Endothelial cell of umbilical vein (primary cell): Measurements from ENCODE around the gene CDH7.

Source experiments
- CTCF ChIP-seq, 2 donors: IDR thresholded peaks; 1 replicate in 1 of 2; 2 replicates in 1 of 2; pipeline ENCODE4 v1.5.1; 2011; ENCODE audit warnings: low read length in 2 of 2, mild to moderate bottlenecking in 2 of 2, moderate library complexity in 2 of 2, control low read depth in 1 of 2, inconsistent platforms in 1 of 2, low read depth in 1 of 2; ENCODE audit not compliant: insufficient read depth in 1 of 2; ENCODE audit errors: extremely low read depth in 1 of 2
- EZH2 ChIP-seq: IDR thresholded peaks from 2 replicates; pipeline ENCODE4 v1.6.1; 2012; ENCODE audit warnings: borderline replicate concordance, low read depth, mild to moderate bottlenecking, moderate library complexity, low read length, inconsistent platforms; ENCODE audit not compliant: severe bottlenecking
- MYC ChIP-seq: IDR thresholded peaks from one replicate; pipeline ENCODE4 v1.6.1; 2011; ENCODE audit warnings: mild to moderate bottlenecking, low read depth, low read length
- POLR2A ChIP-seq: IDR thresholded peaks from 2 replicates; pipeline ENCODE4 v1.6.1; 2012; ENCODE audit warnings: low read depth, mild to moderate bottlenecking, control low read depth, low read length

GRCh38 chr18:65897292-65897691 is 146.5 kb downstream of the CDH7 start:
- TF ChIP-seq EZH2, result no peak
- TF ChIP-seq CTCF (IDR thresholded peaks at IDR 0.05; ENCODE audit: extremely low read depth in 1 of 2, insufficient read depth in 1 of 2, low read depth in 1 of 2, low read length in 2 of 2), result no peak
- no peak for TF ChIP-seq MYC
- TF ChIP-seq POLR2A, result no peak
